Parathyroid adenoma (tissue), 2 donors: ENCODE measurements around the gene HMGCS2.

Experiments
- H2AFZ ChIP-seq: fragments of 300-600 bp; sonication (generic); one replicate; pipeline ENCODE4 v1.7.0; 2017; ENCODE audit warnings: antibody characterized with exemption, mild to moderate bottlenecking
- H3K27ac ChIP-seq: fragments of 300-600 bp; sonication (generic); one replicate; pipeline ENCODE4 v1.7.0; 2017
- H3K27me3 ChIP-seq: fragments of 300-600 bp; sonication (generic); one replicate; pipeline ENCODE4 v1.7.0; 2017; ENCODE audit warnings: low read length; ENCODE audit not compliant: control insufficient read depth, insufficient read depth
- H3K36me3 ChIP-seq: fragments of 300-600 bp; sonication (generic); one replicate; pipeline ENCODE4 v1.7.0; 2017; ENCODE audit warnings: low read length; ENCODE audit not compliant: control insufficient read depth, insufficient read depth
- H3K4me1 ChIP-seq: fragments of 300-600 bp; sonication (generic); one replicate; pipeline ENCODE4 v1.7.0; 2017; ENCODE audit warnings: control low read depth
- H3K4me2 ChIP-seq: fragments of 300-600 bp; sonication (generic); one replicate; pipeline ENCODE4 v1.7.0; 2017; ENCODE audit warnings: low read length
- H3K4me3 ChIP-seq: fragments of 300-600 bp; sonication (generic); one replicate; pipeline ENCODE4 v1.7.0; 2017; ENCODE audit warnings: low read depth, low read length
- H3K79me2 ChIP-seq: fragments of 300-600 bp; sonication (generic); one replicate; pipeline ENCODE4 v1.7.0; 2017; ENCODE audit warnings: control low read depth
- H3K9ac ChIP-seq: fragments of 300-600 bp; sonication (generic); one replicate; pipeline ENCODE4 v1.7.0; 2017; ENCODE audit warnings: mild to moderate bottlenecking
- H3K9me3 ChIP-seq: fragments of 300-600 bp; sonication (generic); one replicate; pipeline ENCODE4 v1.7.0; 2017; ENCODE audit warnings: low read length; ENCODE audit not compliant: control insufficient read depth
- TF ChIP-seq, protein P1 (sequence below): fragments of 300-600 bp; sonication (generic); IDR thresholded peaks from one replicate; pipeline ENCODE4 v1.7.0; 2017; ENCODE audit warnings: antibody characterized with exemption, mild to moderate bottlenecking
- donor health status: primary hyperparathyroidism.

Gene HMGCS2

DNA sequence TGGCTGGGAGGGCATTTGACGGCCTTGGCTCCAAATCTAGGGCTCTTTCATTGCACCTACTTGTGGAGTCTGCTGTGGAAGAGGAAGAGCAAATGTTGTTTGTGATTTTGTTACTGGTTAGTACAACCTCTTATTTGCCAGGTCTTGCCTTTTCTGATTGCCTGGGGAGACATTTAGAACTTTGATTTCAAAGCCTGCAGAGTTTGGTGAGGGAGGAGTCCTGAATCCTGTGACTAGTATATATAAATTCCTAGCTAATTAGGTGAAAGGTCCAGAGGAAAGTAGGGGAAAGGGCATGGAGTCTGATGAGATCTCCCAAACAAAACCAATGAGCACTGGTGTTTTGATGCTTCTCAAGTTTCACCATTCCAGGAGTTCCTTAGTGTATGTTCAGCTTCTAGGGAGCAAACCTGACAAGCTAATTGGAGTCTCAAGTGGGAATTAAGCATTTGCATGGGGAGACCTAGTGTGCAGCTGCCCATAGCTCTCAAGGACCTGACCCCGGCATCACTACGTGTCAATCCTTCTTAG lies 5.1 kb upstream of the HMGCS2 start:
- H3K4me2 ChIP-seq: peak overlapping the region; percentile 73
- no peaks in the 10 kb centered on the region for H3K36me3 ChIP-seq
- no peaks in the 10 kb centered on the region for H3K79me2 ChIP-seq
- peak overlapping the region; percentile 51 for H3K4me3 ChIP-seq
- H3K27me3 ChIP-seq: no peaks in the 10 kb centered on the region
- H3K9me3 ChIP-seq: no peaks in the 10 kb centered on the region
- H3K9ac ChIP-seq: no peak overlapping the region
- peak overlapping the region; percentile 79 for H3K27ac ChIP-seq
- peaks cover 31% of the 10 kb centered on the region for H3K4me1 ChIP-seq
- TF ChIP-seq, protein P1, sequence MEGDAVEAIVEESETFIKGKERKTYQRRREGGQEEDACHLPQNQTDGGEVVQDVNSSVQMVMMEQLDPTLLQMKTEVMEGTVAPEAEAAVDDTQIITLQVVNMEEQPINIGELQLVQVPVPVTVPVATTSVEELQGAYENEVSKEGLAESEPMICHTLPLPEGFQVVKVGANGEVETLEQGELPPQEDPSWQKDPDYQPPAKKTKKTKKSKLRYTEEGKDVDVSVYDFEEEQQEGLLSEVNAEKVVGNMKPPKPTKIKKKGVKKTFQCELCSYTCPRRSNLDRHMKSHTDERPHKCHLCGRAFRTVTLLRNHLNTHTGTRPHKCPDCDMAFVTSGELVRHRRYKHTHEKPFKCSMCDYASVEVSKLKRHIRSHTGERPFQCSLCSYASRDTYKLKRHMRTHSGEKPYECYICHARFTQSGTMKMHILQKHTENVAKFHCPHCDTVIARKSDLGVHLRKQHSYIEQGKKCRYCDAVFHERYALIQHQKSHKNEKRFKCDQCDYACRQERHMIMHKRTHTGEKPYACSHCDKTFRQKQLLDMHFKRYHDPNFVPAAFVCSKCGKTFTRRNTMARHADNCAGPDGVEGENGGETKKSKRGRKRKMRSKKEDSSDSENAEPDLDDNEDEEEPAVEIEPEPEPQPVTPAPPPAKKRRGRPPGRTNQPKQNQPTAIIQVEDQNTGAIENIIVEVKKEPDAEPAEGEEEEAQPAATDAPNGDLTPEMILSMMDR: no peak
- H2AFZ ChIP-seq: peak overlapping the region; percentile 62

DNA sequence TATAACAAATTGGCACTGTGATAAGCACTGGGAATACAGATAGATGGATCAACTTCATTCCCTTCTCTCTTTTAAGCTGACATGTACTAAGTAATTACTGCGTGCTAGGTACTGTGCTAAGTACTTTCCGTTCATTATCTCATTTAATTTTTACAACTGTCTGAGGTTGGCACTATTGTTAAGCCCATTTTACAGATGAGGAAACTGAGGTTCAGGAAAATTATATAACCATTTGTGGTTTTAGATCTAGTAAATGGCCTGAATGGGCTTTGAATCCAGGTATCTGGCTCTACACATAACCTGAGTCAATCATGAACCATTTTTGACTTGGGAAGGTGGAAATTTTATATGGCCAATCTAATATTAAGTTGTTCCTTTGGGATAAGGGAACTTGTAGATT lies 3.6 kb upstream of the HMGCS2 start:
- H3K9me3 ChIP-seq: no peaks in the 10 kb centered on the region
- peak overlapping the region; percentile 11 for H3K27ac ChIP-seq
- TF ChIP-seq, protein P1: no peak
- no peaks in the 10 kb centered on the region for H3K79me2 ChIP-seq
- no peaks in the 10 kb centered on the region for H3K27me3 ChIP-seq
- H3K9ac ChIP-seq: no peak overlapping the region
- H3K4me3 ChIP-seq: no peak overlapping the region
- no peaks in the 10 kb centered on the region for H3K36me3 ChIP-seq
- no peak overlapping the region for H2AFZ ChIP-seq
- peaks cover 37% of the 10 kb centered on the region for H3K4me1 ChIP-seq
- no peak overlapping the region for H3K4me2 ChIP-seq

DNA sequence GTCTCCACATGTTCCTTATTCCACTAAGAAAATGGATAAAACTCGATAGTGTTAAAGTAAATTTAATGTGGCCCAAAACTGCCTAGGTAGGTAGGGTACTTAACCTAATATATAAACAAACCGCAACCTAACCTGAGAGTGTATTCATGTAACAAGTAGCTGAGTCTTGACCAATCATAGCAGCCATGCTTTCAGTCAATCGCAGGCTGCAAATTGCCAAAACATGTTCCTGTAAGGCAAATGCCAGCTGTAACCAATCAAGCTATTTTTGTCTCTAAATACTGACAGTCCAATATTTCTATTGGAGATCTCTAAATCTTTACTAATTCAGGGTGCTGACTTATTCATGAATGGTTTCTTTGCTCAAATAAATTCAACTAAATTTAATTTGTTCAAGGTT lies 3.1 kb upstream of the HMGCS2 start:
- peak overlapping the region; percentile 11 for H3K27ac ChIP-seq
- no peaks in the 10 kb centered on the region for H3K9me3 ChIP-seq
- TF ChIP-seq, protein P1: no peak

DNA sequence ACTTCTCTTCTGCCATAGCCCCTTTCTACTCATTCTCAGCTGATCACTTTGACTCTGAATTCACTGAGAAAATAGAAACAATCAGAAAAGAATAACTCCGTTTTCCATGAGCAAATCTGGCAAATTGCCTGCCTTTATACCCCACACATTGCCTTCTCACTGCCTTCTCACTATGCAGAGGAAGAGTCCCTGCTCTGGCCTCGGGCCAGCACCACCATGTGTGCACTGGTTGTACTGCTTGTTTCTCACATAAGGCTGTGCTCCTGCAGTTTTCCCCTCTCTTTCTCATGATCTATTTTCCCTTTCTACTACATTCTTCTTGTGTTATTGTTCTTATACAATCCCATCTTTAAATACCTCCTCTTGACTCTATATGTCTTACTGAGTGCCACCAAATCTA lies 2.3 kb upstream of the HMGCS2 start:
- H3K4me1 ChIP-seq: peaks cover 37% of the 10 kb centered on the region
- H3K27me3 ChIP-seq: no peaks in the 10 kb centered on the region
- no peaks in the 10 kb centered on the region for H3K36me3 ChIP-seq
- no peak overlapping the region for H3K4me3 ChIP-seq
- TF ChIP-seq, protein P1: no peak
- H3K27ac ChIP-seq: peak overlapping the region; percentile 22
- H3K9ac ChIP-seq: no peak overlapping the region
- no peaks in the 10 kb centered on the region for H3K9me3 ChIP-seq
- H3K4me2 ChIP-seq: peak overlapping the region; percentile 20
- no peaks in the 10 kb centered on the region for H3K79me2 ChIP-seq
- H2AFZ ChIP-seq: no peak overlapping the region

More for the DNA sequence above, 3.1 kb upstream of the HMGCS2 start:
- Histone ChIP-seq H3K4me1 (peaks cover 37% of the 10 kb centered on the region), H3K9ac (no peak overlapping the region), H3K4me3 (no peak overlapping the region), H3K36me3 (no peaks in the 10 kb centered on the region), H3K4me2 (no peak overlapping the region), H2AFZ (no peak overlapping the region), H3K27me3 (no peaks in the 10 kb centered on the region), H3K79me2 (no peaks in the 10 kb centered on the region)

GRCh38 chr1:119767486-119767885 lies 1.2 kb downstream of the HMGCS2 start:
- Histone ChIP-seq H3K9ac (no peak overlapping the region), H3K79me2 (no peaks in the 10 kb centered on the region), H3K4me1 (peaks cover 20% of the 10 kb centered on the region), H3K4me3 (peak overlapping the region; percentile 24), H3K27me3 (no peaks in the 10 kb centered on the region), H3K36me3 (no peaks in the 10 kb centered on the region), H3K9me3 (no peaks in the 10 kb centered on the region), H2AFZ (peak overlapping the region; percentile 42), H3K4me2 (peak overlapping the region; percentile 47), H3K27ac (peak overlapping the region; percentile 54)
- TF ChIP-seq, protein P1: no peak
